NCI-H2196 treated with DMSO at 0.1 percent for 48 hours (cell line): Measurements from ENCODE around the gene STATH.
"Not testable (repeated sequence)": the region's sequence is repeated elsewhere in the genome, so short reads cannot be mapped to it uniquely, and the experiment has no call there.

ENCODE experiments used
- DNase-seq: peaks from one replicate; lab custom pipeline; 2025; ENCODE audit not compliant: unreplicated experiment; lab: John Stamatoyannopoulos, UW

STATH gene, protein sequence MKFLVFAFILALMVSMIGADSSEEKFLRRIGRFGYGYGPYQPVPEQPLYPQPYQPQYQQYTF

DNA sequence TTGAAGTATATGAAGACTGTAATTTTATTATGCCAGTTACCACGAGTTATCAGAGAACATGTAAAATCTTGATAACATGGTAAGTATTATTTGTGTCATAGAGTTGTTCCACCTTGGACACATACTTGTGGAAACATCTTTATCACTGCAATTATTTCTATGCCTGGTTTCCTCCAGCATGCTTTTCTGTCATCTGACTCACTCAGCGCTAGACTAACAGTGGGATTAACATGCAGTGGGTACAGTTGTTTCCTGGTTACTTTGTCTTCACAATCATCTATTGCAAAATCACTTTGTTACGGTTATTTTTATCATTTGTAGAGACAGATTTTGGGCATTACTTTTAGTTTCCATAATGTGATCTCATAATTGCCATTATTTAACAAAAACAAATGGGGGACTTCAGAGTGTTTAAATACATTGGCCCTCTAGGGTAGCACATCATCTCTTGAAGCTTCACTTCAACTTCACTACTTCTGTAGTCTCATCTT lies at the start of gene STATH:
Gene STATH (plus strand): TSS at position 441 of the 491 bp plus-strand sequence. CDS start 2,472 bp downstream, outside the sequence.
- DNase-seq, result no peak

DNA sequence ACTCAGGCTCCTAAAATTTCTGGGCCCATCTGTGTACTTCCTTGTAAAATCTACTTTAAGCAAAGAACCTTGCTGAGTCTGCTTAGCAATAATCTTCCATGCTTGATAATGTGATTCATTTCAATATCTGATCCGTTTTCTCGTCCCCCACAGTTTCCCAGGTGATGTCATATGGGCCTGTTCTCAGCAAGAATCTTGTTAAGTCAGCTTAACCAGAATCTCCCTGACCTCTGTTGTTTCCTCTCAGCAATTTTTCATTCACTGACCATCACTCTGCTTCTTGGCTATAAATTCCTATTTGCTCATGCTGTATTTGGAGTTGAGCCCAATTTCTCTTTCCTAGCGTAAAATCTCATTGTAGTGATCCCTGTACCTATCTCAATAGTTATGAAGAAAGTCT lies 44.2 kb upstream of the STATH start:
- no peak for DNase-seq

DNA sequence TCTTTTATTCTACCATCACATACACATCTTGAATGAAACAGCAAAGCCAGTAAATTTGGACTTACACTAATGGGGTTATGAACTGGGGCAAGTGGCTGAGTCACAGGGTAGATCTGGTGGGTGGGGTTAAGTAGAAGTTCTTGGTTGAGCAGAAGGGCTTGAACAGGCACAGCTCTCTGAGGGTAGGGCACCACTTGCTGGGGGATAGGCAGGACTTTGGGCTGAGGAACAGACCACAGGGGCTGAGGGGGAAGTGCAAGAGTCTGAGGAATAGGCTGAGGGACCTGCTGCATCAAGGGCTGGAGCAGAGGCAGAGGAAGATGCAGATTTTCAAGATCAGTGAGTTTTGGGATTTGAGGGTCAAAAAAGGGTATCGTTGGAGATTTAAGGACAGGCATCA lies 38.6 kb upstream of the STATH start:
- DNase-seq, result no peak

DNA sequence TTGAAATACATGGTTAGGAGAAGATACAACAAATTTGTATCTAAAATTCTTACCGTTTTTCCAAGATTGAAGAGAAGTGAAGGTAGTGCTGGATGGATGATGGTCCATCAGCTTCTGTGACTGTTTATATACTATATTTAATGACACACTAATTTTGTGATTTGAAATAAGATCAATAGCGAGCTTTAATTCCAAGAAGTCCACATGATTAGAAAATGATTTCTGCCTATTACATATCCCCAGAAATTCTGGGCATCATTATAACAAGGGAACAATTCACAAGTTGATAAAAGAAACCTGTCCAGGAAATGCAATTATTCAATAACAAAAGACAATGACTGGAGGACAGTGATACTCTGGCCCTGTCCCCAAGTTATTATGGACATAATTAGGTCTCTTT lies 30.1 kb upstream of the STATH start, which contains the start of gene CSN2:
Gene CSN2 (minus strand): TSS at position 101 of the 400 bp plus-strand sequence. CDS start 4,733 bp downstream, outside the sequence.
- DNase-seq, result no peak

DNA sequence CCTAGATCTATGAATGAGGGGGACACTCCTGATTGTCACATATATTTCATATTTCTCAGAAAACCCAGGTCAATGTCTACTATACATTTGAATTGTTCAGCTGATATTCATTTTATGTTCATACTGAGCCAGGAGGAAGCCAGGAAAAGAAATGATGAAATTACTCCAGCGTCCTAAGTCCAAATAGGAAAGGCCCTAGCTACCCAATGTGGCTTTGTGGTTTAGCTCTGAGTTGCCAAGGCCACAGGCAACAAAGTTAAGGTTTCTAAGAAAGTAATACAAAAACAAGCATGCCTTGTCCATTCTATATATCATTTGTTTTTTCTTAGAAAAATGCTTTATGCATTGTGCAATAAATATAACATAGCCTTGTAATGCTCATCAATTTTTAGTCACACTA lies 25.7 kb upstream of the STATH start:
- DNase-seq, result no peak

DNA sequence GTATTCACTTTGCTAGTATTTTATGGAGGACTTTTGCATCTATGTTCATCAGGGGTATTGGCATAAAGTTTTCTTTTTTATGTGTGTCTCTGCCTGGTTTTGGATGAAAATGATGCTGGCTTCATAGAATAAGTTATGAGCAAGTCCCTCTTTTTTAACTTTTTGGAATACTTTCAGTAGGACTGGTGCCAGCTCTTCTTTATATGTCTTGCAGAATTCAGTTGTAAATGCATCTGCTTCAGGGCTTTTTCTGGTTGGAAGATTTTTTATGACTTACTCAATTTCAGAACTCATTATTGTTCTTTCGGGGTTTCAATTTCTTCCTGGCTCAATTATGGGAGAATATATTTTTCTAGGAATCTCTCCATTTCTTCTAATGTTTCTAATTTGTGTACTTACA lies 21.1 kb upstream of the STATH start:
- no peak for DNase-seq

DNA sequence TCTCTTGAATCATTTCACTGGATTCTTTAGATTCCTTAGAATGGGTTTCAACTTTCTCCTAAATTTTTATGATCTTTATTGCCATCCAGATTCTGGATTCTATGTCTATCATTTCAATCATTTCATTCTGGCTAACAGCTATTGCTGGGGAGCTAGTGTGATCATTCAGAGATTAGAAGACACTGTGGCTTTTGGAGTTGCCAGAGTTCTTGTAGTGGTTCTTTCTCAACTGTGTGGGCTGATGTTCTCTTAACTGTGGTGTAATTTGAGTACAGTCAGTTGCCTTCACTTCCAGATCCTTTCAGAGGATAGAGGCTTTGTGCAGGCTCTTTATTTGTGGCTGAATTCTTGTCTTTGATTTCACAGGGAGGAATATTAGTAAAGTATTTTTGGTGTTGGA lies 18.2 kb upstream of the STATH start:
- DNase-seq, result no peak

DNA sequence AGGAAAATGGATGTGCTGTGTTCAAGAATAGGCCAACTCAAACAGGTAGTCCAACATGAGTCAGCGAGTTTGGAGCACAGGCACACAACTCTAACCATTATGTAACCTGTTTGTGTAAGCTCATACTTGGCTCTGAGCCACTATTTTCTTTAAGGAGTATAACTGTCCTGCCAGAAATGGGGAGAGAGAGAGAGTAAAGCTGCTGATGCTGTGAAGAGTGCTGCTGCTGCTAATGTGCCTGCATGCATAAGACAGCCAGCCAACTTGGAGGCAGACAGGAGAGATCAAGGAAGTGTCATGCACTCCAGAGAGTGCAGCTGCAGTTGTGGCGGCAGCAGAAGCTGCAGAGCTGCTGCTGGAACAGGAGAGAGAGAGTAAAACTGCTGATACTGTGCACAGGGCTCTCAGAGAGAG lies 11.7 kb upstream of the STATH start:
- DNase-seq, result peak; percentile 0

DNA sequence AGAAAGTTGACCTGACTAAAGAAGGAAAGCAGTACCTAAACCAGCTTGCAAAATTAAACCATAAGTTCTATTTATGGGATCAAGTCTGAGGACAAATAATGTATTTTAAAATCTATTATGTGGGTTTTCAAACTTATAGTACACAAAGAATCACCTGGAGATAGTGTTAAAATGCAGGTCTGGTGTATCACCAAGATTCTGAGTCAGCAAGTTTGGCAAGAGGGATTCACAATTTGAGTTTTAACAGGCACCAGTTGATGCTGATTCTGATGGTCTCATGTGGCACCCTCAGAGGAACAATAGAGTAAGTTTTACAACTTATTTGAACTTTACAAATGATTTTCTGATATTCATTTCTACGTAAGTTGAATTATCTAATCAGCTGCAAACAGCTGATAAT lies 9.1 kb upstream of the STATH start:
- DNase-seq, result no peak

DNA sequence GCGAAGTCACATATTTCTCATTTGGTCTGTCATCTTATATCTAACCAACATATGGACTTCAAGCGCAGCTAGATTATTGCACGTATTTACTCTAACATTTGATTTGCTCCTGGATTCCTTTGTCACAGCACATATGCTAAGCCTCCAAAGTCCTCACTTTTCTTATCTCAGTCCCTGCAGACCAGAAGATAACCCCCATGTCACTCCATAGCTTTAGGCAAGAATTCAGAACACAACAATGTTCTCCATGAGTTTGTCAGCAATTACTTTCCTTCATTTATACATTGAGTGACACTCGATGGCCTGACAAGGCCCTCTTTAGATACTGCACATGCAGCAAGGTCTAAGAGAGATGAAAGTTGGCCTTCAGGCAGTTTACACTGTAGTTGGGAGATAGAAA lies 4.8 kb upstream of the STATH start:
- no peak for DNase-seq

DNA sequence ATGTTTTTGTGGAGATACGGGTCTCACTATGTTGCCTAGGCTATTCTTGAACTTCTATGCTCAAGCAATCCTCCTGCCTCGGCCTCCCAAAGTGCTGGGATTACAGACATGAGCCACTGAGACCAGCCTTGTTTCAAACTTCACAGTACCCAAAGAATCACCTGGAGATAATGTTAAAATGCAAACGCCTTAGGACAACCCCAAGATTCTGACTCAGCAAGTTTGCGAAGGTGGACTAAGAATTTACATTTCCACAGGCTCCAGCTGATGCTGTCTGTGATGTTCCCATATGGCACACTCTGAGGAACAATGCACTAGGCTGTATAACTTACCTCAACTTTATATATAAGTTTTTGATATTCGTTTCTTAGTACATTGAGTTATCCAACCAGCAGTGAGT lies 984 bp upstream of the STATH start:
- no peak for DNase-seq

DNA sequence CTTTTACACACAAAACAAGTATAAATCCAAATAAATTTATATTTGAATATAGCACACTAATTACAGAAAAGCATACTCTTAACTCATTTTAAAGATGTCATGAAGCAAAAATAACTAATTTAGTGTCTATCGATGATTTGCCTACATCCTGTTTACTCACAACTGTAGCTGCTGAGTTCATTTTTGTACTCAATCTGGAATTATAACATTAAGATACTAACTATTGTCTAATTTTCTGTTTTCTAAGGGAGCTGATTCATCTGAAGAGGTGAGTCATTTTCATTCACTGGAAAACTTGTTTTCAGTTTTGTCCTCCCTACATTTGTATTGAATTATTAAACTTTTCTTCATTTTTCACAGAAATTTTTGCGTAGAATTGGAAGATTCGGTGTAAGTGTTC lies 3.7 kb downstream of the STATH start:
- no peak for DNase-seq

DNA sequence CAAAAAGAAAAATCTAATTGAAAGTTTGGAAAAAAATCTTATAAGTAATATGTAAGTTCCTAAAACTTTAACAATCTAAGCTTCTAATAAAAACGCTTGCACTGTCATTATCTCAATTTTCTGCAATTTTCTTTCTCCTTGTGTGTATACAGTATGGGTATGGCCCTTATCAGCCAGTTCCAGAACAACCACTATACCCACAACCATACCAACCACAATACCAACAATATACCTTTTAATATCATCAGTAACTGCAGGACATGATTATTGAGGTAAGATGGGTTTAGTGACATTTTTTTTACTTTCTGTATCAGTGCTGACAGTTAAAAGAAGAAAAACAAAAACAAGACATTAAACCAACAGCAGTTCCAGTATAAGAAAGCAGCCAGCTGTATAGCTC lies 4.9 kb downstream of the STATH start:
- no peak for DNase-seq

DNA sequence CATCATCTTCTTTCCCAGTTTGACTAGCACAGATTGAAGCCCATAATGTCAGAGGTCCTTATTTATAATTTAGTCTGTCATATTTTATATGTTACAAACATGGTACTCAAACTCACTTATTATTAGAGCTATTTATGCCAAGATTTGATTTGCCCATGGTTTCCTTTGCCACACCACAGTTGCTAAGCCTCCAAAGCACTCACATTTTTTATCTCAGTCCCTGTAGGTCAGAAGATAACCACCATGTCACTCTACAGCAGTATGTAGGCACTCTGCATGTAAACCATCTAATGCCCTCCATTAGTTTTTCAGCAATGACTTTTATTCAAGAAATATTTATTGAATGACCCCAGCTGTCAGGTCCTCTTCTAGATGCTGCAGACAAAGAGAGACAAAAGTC lies 6.7 kb downstream of the STATH start:
- no peak for DNase-seq

DNA sequence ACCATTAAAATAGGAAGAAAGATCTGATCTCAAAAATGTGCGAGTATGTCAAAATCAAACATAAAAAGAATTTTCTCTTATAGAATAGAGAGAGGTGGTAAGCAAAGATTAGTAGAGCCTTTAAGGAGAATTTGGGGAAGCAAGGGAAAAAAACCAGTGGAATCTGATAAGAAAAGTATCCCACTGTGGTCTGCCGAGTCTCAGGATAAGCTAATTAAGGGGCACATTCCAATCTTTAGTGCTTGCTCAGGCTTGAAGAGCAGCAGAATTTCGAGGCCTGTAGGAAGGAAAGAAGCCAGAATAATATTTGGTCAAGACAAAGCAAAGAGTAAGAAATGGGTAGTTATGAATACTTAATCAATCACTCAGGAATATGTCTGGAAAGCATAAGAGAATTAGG lies 13.0 kb downstream of the STATH start:
- DNase-seq, result no peak

DNA sequence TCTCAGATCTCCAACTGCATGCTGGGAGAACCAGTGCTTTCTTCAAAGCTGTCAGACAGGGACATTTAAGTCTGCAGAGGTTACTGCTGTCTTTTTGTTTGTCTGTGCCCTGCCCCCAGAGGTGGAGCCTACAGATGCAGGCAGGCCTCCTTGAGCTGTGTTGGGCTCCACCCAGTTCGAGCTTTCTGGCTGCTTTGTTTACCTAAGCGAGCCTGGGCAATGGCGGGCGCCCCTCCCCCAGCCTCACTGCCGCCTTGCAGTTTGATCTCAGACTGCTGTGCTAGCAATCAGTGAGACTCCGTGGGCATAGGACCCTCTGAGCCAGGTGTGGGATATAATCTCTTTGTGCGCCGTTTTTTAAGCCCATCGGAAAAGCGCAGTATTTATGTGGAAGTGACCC lies 23.2 kb downstream of the STATH start:
- not testable (repeated sequence) for DNase-seq

DNA sequence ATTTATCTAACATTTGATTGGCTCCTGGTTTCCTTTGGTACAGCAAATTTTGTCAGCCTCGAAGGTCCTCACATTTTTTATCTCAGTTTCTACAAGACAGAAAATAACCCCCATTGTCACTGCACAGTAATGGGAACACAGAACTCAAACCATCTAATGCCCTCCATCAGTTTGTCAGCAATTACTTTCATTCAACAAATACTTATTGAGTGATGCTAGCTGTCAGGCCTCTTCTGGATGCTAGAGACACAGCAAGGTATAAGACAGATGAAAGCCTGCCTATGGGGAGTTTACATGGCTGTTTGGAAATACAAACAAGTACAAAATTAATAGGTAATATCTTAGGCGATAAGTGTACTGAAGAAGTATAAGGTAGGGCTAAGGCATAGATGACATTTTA lies 27.5 kb downstream of the STATH start:
- no peak for DNase-seq

DNA sequence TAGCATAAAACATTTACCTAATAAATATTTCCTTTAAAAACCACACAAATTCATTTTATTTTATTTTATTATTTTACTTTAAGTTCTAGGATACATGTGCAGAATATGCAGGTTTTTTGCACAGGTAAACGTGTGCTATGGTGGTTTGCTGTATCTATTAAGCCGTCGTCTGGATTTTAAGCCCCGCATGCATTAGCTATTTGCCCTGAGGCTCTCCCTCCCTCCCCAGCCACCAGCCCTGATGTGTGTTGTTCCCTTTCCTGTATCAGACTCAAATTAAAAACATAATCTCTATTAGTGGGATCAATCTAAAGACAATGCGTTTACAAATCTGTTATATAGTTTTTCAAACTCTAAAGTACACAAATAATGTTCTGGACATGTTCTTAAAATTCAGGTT lies 31.2 kb downstream of the STATH start:
- DNase-seq, result no peak

DNA sequence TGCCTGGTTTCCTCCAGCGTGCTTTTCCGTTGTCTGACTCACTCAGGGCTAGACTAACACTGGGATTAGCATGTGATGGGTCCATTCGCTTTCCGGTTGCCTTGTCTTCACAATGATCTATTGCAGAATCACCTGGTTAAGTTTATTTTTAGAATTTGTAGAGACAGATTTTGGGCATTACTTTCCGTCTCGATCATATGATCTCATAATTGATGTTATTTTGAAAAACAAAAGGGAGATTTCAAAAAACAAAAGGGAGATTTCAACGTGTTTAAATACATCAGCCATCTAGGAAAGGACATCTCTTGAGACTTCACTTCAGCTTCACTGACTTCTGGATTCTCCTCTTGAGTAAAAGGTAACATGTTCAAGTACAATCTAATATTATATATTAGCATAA lies 32.4 kb downstream of the STATH start, which contains the start of gene HTN3:
Gene HTN3 (plus strand): TSS at position 301 of the 400 bp plus-strand sequence. CDS start 2,282 bp downstream, outside the sequence.
- not testable (repeated sequence) for DNase-seq

DNA sequence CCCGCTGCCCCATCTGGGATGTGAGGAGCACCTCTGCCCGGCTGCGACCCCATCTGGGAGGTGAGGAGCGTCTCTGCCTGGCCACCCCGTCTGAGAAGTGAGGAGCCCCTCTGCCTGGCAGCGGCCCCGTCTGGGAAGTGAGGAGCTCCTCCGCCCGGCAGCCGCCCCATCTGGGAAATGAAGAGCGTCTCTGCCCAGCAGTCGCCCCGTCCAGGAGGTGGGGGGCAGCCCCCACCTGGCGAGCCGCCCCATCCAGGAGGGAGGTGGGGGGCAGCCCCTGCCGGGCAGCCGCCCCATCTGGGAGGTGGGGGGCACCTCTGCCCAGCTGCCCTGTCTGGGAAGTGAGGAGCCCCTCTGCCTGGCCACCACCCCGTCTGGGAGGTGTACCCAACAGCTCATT lies 41.8 kb downstream of the STATH start:
- not testable (repeated sequence) for DNase-seq

DNA sequence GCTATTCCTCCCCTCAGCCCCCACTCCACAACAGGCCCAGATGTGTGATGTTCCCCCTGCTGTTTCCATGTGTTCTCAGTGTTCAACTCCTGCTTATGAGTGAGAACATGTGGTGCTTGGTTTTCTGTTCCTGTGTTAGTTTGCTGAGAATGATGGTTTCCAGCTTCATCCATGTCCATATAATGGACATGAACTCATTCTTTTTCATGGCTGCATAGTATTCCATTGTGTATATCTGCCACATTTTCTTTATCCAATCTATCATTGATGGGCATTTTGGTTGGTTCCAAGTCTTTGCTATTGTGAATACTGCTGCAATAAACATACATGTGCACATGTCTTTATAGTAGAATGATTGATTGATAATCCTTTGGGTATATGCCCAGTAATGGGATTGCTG lies 44.2 kb downstream of the STATH start:
- not testable (repeated sequence) for DNase-seq

DNA sequence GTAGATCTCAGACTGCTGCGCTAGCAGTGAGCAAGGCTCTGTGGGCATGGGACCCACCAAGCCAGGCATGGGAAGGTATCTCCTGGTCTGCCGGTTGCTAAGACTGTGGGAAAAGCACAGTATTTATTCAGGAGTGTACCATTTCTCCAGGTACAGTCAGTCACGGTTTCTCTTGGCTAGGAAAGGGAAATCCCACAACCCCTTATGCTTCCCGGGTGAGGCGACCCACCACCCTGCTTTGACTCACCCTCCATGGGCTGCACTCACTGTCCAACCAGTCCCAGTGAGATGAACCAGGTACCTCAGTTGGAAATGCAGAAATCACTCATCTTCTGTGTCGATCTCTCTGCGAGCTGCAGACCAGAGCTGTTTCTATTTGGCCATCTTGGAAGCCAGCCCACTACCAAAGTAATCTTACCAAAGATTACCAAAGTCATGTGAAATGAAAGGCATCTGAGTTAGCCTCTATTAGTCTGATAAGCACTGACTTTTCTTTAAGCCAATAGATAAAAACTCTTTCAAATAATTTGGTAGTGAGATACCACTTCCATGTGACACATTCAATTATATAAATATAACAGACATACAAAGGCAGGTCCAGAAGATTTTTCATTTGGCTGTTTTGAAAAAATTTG lies 46.0 kb downstream of the STATH start:
- no peak for DNase-seq

DNA sequence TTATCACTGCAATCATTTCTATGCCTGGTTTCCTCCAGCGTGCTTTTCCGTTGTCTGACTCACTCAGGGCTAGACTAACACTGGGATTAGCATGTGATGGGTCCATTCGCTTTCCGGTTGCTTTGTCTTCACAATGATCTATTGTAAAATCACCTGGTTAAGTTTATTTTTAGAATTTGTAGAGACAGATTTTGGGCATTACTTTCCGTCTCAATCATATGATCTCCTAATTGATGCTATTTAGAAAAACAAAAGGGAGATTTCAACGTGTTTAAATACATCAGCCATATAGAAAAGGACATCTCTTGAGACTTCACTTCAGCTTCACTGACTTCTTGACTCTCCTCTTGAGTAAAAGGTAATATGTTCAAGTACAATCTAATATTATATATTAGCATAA lies 54.4 kb downstream of the STATH start, which contains the start of gene HTN1:
Gene HTN1 (plus strand): TSS at position 301 of the 400 bp plus-strand sequence. CDS start 2,639 bp downstream, outside the sequence.
- DNase-seq, result not testable (repeated sequence)
